SK-N-SH treated with all-trans-retinoic acid at 6 μM for 48 hours (cell line): Measurements from ENCODE around the gene IFNK.

Experiments used
- ARNTL ChIP-seq: fragments of 450-650 bp; formaldehyde crosslinking; IDR thresholded peaks from 2 replicates; pipeline ENCODE4 v1.5.0; 2020; ENCODE audit warnings: low read depth, mild to moderate bottlenecking, moderate library complexity, borderline replicate concordance
- BACH2 ChIP-seq: fragments of 250-450 bp; sonication (Bioruptor Pico); IDR thresholded peaks from 2 replicates; pipeline ENCODE4 v1.9.0; 2021; ENCODE audit warnings: mild to moderate bottlenecking, borderline replicate concordance
- OSR1 ChIP-seq: fragments of 250-450 bp; sonication (Bioruptor Pico); IDR thresholded peaks from 2 replicates; pipeline ENCODE4 v1.8.0; 2022; ENCODE audit warnings: moderate library complexity, mild to moderate bottlenecking, inconsistent platforms
- PPARA ChIP-seq: fragments of 250-450 bp; sonication (Bioruptor Pico); IDR thresholded peaks from 2 replicates; pipeline ENCODE4 v1.5.0; 2020; ENCODE audit warnings: mild to moderate bottlenecking, borderline replicate concordance
- TCF4 ChIP-seq: fragments of 250-450 bp; sonication (Bioruptor Pico); IDR thresholded peaks from 2 replicates; pipeline ENCODE4 v1.8.0; 2021; ENCODE audit warnings: mild to moderate bottlenecking, moderate library complexity, borderline replicate concordance
- ZFP3 ChIP-seq: fragments of 250-450 bp; sonication (Bioruptor Pico); IDR thresholded peaks from 2 replicates; pipeline ENCODE4 v1.5.0; 2020; ENCODE audit warnings: mild to moderate bottlenecking, moderate library complexity
- ZNF565 ChIP-seq: fragments of 450-650 bp; formaldehyde crosslinking; conservative IDR thresholded peaks from 2 replicates; pipeline ENCODE4 v1.5.0; 2020; ENCODE audit warnings: low read depth, mild to moderate bottlenecking, moderate library complexity
- TF ChIP-seq, protein P1 (sequence below): fragments of 250-450 bp; sonication (Bioruptor Pico); IDR thresholded peaks from 2 replicates; pipeline ENCODE4 v1.5.1; 2020; ENCODE audit warnings: low read depth, mild to moderate bottlenecking, moderate library complexity
- TF ChIP-seq, protein P2 (sequence below): fragments of 250-450 bp; sonication (Bioruptor Pico); IDR thresholded peaks from 2 replicates; pipeline ENCODE4 v1.8.0; 2020; ENCODE audit warnings: mild to moderate bottlenecking, moderate library complexity, borderline replicate concordance
- TF ChIP-seq, protein P3 (sequence below): fragments of 250-450 bp; sonication (Bioruptor Pico); IDR thresholded peaks from 2 replicates; pipeline ENCODE4 v1.5.0; 2020; ENCODE audit warnings: mild to moderate bottlenecking, moderate library complexity

DNA sequence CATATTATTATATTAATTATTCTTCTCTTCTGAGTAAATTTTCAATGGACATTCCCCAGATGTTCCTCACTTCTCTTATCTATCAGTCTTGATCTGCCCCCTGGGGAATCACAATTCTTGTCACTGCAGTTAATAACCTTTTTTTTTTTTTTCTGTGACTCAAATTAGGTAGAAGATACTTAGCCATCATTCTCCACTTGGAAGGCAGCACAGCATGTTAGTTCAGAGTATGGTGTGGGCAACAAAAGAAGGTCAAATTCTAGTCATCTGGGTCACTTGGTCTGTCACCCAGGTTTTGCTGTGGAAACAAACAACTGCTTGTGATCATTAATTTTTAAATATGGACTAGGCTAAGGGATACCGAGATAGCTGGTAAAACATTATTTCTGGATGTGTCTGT lies 13.7 kb downstream of the IFNK start:
- TF ChIP-seq, protein P1, sequence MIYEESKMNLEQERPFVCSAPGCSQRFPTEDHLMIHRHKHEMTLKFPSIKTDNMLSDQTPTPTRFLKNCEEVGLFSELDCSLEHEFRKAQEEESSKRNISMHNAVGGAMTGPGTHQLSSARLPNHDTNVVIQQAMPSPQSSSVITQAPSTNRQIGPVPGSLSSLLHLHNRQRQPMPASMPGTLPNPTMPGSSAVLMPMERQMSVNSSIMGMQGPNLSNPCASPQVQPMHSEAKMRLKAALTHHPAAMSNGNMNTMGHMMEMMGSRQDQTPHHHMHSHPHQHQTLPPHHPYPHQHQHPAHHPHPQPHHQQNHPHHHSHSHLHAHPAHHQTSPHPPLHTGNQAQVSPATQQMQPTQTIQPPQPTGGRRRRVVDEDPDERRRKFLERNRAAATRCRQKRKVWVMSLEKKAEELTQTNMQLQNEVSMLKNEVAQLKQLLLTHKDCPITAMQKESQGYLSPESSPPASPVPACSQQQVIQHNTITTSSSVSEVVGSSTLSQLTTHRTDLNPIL: no peak
- TF ChIP-seq ARNTL (CRISPR knock-in tag) (no peak), TCF4 (CRISPR knock-in tag) (no peak), PPARA (no peak), ZFP3 (no peak), ZNF565 (CRISPR knock-in tag) (no peak), OSR1 (CRISPR knock-in tag) (no peak), BACH2 (CRISPR knock-in tag) (no peak)
- TF ChIP-seq, protein P2, sequence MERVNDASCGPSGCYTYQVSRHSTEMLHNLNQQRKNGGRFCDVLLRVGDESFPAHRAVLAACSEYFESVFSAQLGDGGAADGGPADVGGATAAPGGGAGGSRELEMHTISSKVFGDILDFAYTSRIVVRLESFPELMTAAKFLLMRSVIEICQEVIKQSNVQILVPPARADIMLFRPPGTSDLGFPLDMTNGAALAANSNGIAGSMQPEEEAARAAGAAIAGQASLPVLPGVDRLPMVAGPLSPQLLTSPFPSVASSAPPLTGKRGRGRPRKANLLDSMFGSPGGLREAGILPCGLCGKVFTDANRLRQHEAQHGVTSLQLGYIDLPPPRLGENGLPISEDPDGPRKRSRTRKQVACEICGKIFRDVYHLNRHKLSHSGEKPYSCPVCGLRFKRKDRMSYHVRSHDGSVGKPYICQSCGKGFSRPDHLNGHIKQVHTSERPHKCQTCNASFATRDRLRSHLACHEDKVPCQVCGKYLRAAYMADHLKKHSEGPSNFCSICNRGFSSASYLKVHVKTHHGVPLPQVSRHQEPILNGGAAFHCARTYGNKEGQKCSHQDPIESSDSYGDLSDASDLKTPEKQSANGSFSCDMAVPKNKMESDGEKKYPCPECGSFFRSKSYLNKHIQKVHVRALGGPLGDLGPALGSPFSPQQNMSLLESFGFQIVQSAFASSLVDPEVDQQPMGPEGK: no peak
- TF ChIP-seq, protein P3, sequence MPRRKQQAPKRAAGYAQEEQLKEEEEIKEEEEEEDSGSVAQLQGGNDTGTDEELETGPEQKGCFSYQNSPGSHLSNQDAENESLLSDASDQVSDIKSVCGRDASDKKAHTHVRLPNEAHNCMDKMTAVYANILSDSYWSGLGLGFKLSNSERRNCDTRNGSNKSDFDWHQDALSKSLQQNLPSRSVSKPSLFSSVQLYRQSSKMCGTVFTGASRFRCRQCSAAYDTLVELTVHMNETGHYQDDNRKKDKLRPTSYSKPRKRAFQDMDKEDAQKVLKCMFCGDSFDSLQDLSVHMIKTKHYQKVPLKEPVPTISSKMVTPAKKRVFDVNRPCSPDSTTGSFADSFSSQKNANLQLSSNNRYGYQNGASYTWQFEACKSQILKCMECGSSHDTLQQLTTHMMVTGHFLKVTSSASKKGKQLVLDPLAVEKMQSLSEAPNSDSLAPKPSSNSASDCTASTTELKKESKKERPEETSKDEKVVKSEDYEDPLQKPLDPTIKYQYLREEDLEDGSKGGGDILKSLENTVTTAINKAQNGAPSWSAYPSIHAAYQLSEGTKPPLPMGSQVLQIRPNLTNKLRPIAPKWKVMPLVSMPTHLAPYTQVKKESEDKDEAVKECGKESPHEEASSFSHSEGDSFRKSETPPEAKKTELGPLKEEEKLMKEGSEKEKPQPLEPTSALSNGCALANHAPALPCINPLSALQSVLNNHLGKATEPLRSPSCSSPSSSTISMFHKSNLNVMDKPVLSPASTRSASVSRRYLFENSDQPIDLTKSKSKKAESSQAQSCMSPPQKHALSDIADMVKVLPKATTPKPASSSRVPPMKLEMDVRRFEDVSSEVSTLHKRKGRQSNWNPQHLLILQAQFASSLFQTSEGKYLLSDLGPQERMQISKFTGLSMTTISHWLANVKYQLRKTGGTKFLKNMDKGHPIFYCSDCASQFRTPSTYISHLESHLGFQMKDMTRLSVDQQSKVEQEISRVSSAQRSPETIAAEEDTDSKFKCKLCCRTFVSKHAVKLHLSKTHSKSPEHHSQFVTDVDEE (CRISPR knock-in tag): no peak
